Cardiac muscle cell (in vitro differentiated cells and primary cell): ENCODE results near the gene POU2F2. TPM values are rescaled to one million over a fixed set of nuclear protein-coding genes. Genes with fewer than 3 reads are reported as not detected.
"Not testable (repeated sequence)": the region's sequence is repeated elsewhere in the genome, so short reads cannot be mapped to it uniquely, and the experiment has no call there.

Experiments
- DNase-seq, 2 donors: peaks; one replicate each; pipeline versions ENCODE4 v3.0.0 to v3.0.0-alpha.2; 2010 to 2017; ENCODE audit warnings: low read depth in 1 of 2, low spot score in 1 of 2
- H3K27ac ChIP-seq: fragments of 200-600 bp; sonication (generic); 2 replicates; pipeline ENCODE4 v1.5.1; 2016
- H3K27me3 ChIP-seq: fragments of 200-600 bp; sonication (generic); 2 replicates; pipeline ENCODE4 v1.6.0; 2016; ENCODE audit warnings: control low read depth
- H3K36me3 ChIP-seq: fragments of 200-600 bp; sonication (generic); 2 replicates; pipeline ENCODE4 v1.5.1; 2016; ENCODE audit warnings: control low read depth
- H3K4me1 ChIP-seq: fragments of 200-600 bp; sonication (generic); 2 replicates; pipeline ENCODE4 v1.8.1; 2017; ENCODE audit warnings: low read depth, mild to moderate bottlenecking, mixed run types
- H3K4me3 ChIP-seq: fragments of 200-600 bp; sonication (generic); 2 replicates; pipeline ENCODE4 v1.5.1; 2016; ENCODE audit warnings: mild to moderate bottlenecking
- H3K9me3 ChIP-seq: fragments of 200-600 bp; sonication (generic); 2 replicates; pipeline ENCODE4 v1.5.1; 2017; ENCODE audit warnings: low read depth, mild to moderate bottlenecking, control low read depth
- polyA plus RNA-seq: library from polyadenylated mRNA; unstranded; fragments of >200 nt; fragmentation: Nextera tagmentation; extraction: Ambion mirVana; gene quantifications from 2 replicates; pipeline ENCODE4 v1.2.1, GENCODE V29; 2016
- total RNA-seq: library from RNA; depleted of rRNA; stranded (reverse); fragments of >200 nt; gene quantifications from 2 replicates; pipeline ENCODE4 v1.2.3, GENCODE V29; 2016
- TF ChIP-seq, protein P1 (sequence below): IDR thresholded peaks from 2 replicates; pipeline ENCODE4 v1.5.1; 2012; ENCODE audit warnings: low read depth, mild to moderate bottlenecking, low read length

The POU2F2 gene
- total and polyA plus RNA-seq, 2 experiments from 2014 or later = 0.12 TPM; not detected in 1

DNA sequence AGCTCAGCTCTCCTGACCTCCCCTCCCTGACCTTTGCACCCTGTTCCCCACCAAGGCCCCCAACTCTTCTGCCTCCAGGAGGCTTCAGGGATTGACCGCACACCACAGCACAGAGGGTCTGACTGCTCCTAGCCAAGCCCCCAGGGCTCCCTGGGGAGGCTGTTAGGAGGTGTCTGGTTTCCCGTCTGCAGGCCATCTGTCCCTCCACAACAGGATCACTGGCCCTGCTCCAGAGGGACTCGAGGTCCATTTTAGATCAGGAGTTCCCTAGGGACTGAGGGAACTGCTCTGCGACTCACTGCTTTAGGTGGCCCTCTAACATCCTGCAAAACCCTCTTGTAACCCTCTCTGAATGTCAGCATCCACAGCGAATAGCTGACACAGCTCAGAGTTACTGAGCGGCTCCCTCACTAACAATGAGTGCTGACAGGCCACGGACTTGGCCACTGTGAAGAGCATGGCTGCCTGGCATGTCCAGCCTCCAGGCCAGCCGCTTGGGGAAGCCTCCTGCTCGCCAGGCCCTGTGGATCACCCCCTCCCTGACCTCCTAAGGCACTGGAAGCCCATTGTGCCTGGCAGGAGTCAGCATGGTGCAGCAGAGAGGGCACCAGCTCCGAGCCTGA is 79.9 kb downstream of the POU2F2 start:
- Histone ChIP-seq H3K27me3 (no peaks in the 10 kb centered on the region), H3K4me3 (no peak overlapping the region), H3K36me3 (no peaks in the 10 kb centered on the region), H3K27ac (no peak overlapping the region), H3K9me3 (no peaks in the 10 kb centered on the region), H3K4me1 (no peaks in the 10 kb centered on the region)
- TF ChIP-seq, protein P1, sequence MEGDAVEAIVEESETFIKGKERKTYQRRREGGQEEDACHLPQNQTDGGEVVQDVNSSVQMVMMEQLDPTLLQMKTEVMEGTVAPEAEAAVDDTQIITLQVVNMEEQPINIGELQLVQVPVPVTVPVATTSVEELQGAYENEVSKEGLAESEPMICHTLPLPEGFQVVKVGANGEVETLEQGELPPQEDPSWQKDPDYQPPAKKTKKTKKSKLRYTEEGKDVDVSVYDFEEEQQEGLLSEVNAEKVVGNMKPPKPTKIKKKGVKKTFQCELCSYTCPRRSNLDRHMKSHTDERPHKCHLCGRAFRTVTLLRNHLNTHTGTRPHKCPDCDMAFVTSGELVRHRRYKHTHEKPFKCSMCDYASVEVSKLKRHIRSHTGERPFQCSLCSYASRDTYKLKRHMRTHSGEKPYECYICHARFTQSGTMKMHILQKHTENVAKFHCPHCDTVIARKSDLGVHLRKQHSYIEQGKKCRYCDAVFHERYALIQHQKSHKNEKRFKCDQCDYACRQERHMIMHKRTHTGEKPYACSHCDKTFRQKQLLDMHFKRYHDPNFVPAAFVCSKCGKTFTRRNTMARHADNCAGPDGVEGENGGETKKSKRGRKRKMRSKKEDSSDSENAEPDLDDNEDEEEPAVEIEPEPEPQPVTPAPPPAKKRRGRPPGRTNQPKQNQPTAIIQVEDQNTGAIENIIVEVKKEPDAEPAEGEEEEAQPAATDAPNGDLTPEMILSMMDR = no peak
- no peak for DNase-seq

DNA sequence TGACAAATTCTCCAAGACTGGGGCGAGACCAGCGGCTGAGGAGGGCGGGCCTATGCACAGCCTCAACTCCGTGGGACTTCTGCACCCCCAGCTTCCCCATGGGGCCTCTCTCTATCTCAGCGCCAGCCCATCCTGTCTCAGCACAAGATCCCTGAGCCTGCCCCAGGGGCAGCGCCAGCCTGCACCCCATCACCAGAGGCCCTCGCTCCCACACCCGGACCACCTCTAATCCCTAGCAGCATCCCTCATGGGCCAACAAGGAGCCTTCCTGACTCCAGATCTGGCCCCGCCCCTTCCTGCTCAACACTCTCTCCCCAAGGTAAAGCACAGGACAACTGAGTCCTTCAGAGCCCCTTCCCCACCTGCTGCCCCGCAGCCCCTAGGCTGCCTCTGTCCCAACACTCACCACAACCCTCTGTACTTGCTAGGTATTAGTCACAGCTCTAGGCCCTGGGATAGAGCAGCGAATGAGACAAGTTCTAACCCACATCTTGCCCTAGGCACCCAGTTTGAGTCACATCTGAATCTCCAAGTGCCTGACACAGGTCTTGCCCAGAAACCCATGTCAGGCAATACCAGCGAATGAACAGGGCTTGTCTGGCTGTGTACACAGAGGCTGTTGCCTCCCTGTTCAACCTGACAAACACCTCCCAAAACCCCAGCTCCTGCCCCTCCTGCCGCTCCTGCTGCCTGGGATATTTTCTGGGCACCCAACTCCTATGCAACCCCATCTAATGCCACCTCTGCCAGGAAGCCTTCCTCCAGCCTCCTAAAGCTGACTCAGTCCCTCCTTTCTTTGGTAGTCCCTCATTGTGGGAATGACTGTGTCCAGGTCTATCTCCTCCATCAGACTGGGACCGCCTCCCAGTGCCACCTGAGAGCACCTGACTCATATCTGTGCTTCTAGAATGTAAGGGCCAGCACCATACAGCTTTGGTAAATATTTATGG is 80.8 kb downstream of the POU2F2 start:
- Histone ChIP-seq H3K27ac (no peak overlapping the region), H3K36me3 (no peaks in the 10 kb centered on the region), H3K4me3 (no peak overlapping the region), H3K9me3 (no peaks in the 10 kb centered on the region), H3K27me3 (no peaks in the 10 kb centered on the region), H3K4me1 (no peaks in the 10 kb centered on the region)
- no peak for DNase-seq
- TF ChIP-seq, protein P1 = no peak

DNA sequence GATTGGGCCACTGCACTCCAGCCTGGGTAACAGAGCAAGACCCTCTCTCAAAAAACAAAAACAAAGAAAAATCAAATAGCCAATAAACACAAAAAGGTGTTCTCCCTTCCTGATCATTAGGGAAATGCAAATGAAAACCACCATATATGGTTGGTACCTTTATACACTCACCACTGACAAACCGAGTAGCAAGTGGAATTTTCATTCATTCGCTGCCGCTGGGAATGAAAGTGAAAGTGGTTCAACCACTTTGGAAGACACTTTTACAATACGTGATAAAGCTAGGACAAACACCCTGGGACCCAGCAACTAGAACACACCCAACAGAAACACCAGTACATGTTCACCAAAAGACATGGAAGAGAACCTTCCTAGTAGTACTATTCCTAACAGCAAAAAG is 83.3 kb downstream of the POU2F2 start:
- Histone ChIP-seq H3K27me3 (no peaks in the 10 kb centered on the region), H3K4me3 (no peak overlapping the region), H3K4me1 (no peaks in the 10 kb centered on the region), H3K36me3 (no peaks in the 10 kb centered on the region), H3K27ac (no peak overlapping the region), H3K9me3 (no peaks in the 10 kb centered on the region)
- no peak for DNase-seq
- TF ChIP-seq, protein P1 = no peak

DNA sequence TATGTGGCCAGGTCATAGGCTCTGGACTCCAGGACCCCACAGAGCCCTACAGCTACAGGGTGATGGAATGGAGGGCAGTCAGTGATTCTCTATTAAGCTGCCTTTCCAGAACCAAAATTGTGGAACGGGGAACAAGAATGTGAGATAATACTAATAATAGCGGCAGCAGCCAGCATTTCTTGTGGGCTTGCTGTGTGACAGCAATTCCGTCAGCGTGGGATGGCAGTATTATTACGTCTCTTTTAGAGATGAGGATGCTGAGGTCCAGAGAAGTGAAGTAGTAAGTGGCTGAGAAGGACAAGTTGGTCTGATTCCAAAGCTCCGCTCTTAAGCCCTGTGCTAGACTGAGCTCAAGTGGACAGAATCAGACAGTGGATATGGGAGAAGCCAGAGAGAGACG is 86.7 kb downstream of the POU2F2 start:
- Histone ChIP-seq H3K9me3 (no peaks in the 10 kb centered on the region), H3K4me3 (no peak overlapping the region), H3K27me3 (no peaks in the 10 kb centered on the region), H3K4me1 (no peaks in the 10 kb centered on the region), H3K36me3 (no peaks in the 10 kb centered on the region), H3K27ac (no peak overlapping the region)
- TF ChIP-seq, protein P1 = no peak
- DNase-seq = no peak

DNA sequence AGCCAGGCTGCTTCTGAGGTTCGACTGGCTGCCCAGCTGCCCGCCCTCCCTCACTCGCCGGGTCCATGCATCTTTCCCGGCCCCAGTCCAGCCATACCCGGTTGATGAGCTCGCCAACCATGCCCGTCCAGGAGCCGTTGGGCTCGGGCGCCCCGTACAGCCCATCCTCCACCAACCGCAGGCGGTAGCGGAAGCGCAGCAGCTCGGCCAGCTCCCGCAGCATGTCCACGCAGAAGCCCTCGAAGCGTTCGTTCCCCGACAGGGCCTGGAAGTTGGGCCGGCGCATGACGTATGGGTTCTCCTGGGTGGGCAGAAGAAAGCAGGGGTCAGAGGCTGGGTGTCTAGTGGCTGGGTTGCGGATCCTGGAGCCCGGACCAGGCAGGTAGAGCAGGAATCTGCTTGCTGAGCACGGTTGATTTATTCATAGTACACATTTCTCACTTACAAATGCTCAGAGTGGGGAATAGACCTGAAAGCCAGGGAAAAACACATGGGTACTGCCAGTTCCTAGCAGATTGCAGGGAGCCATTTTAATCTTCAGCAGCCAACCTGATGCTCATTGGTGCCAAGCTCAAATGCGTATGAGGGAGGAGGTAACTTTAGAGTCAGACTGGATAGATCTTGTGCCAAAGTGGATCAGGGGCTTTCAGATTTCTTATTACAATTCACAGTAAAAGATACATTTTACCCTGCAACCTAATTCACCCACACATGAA is 89.6 kb downstream of the POU2F2 start:
- no peaks in the 10 kb centered on the region for H3K36me3 ChIP-seq
- H3K27me3 ChIP-seq = no peaks in the 10 kb centered on the region
- no peaks in the 10 kb centered on the region for H3K4me1 ChIP-seq
- no peak overlapping the region for H3K4me3 ChIP-seq
- TF ChIP-seq, protein P1 = no peak
- H3K27ac ChIP-seq = no peak overlapping the region
- DNase-seq = no peak
- H3K9me3 ChIP-seq = no peaks in the 10 kb centered on the region

DNA sequence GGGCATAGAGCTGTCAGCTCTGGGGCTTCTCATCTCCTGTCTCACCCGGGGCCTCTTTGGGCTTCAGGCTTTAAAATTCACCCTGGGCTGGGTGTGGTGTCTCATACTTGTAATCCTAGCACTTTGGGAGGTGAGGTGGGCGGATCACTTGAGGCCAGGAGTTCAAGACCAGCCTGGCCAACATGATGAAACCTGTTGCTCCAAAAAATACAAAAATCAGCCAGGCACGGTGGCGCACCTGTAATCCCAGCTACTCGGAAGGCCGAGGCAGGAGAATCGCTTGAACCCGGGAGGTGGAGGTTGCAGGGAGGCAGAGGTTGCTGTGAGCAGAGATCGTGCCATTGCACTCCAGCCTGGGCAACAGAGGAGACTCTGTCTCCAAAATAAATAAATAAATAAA is 91.8 kb downstream of the POU2F2 start:
- H3K9me3 ChIP-seq, H3K4me1 ChIP-seq, H3K27ac ChIP-seq, H3K27me3 ChIP-seq, H3K4me3 ChIP-seq, H3K36me3 ChIP-seq, DNase-seq: not testable (repeated sequence)
